ENCODE results near the gene NR3C2. TPM values are rescaled to one million over a fixed set of nuclear protein-coding genes. Genes with fewer than 3 reads are reported as not detected.

NR3C2 gene
- total RNA-seq, 1 experiment from 2014 or later: 2.7 TPM

- DNase-seq (ENCODE audit: low read depth, low spot score): no peak
- H3K27me3 ChIP-seq (ENCODE audit: insufficient read depth, low read length): no peaks in the 10 kb centered on the region
- H3K27ac ChIP-seq (ENCODE audit: low read depth, low read length): no peak overlapping the region
- CTCF ChIA-PET: no interaction called here
- no peak overlapping the region for H3K4me2 ChIP-seq (ENCODE audit: low read length)
- H3K4me1 ChIP-seq (ENCODE audit: control insufficient read depth in 1 of 2, insufficient read depth in 2 of 2, low read length in 2 of 2): no peaks in the 10 kb centered on the region
- ATAC-seq: no peak
- H4K20me1 ChIP-seq (ENCODE audit: insufficient read depth): no peaks in the 10 kb centered on the region
- 0 out of 2 replicates have a peak, but pooled peaks cover 5% of the 10 kb centered on the region for H3K9me2 ChIP-seq (ENCODE audit: insufficient read depth)
- BruUV-seq (replicated peaks): no TSS peak
- intact Hi-C loops (cut with micrococcal nuclease): no loop called here
- H3K79me2 ChIP-seq (ENCODE audit: insufficient read depth, low read length): no peaks in the 10 kb centered on the region
- no peak overlapping the region for H2AFZ ChIP-seq (ENCODE audit: low read depth, low read length, poor library complexity, severe bottlenecking)
- H3K9me3 ChIP-seq (ENCODE audit: control insufficient read depth in 1 of 2, insufficient read depth in 1 of 2, low read depth in 1 of 2, low read length in 2 of 2): no peaks in the 10 kb centered on the region
- RAD21 ChIA-PET (ENCODE audit: low non-redundant PET in 1 of 2, low total read pairs in 2 of 2, uncharacterized antibody in 2 of 2, unreplicated experiment in 2 of 2): no interaction called here
- no peak overlapping the region for H3K9ac ChIP-seq (ENCODE audit: low read length)
- TF ChIP-seq CTCF (IDR thresholded peaks at IDR 0.05 in 2 of 3, conservative IDR thresholded peaks at IDR 0.05 in 1 of 3; ENCODE audit: borderline replicate concordance in 1 of 3, insufficient read depth in 1 of 3, low read depth in 2 of 3, low read length in 2 of 3): peak in 1 of 3 experiments; percentile 11; a peak in 1 of 6 replicates
- TF ChIP-seq RAD21 (IDR thresholded peaks at IDR 0.05; ENCODE audit: low read depth): peak; percentile 18; the same call in 1 of the 2 replicates
- no peak for TF ChIP-seq CEBPB (IDR thresholded peaks at IDR 0.05; ENCODE audit: low read depth)
- H3K4me3 ChIP-seq (replicated peaks in 1 of 2; ENCODE audit: low read depth in 1 of 2, low read length in 2 of 2): no peak overlapping the region
- H3K36me3 ChIP-seq (ENCODE audit: control insufficient read depth in 1 of 2, insufficient read depth in 2 of 2, low read length in 2 of 2): no peaks in the 10 kb centered on the region
- POLR2A ChIA-PET: no interaction called here
Measured at GRCh38 chr4:148426643-148427042, 15.6 kb downstream of the NR3C2 start.

- Histone ChIP-seq H2AFZ (ENCODE audit: low read depth, low read length, poor library complexity, severe bottlenecking) (no peak overlapping the region), H3K4me2 (ENCODE audit: low read length) (no peak overlapping the region), H4K20me1 (ENCODE audit: insufficient read depth) (no peaks in the 10 kb centered on the region), H3K27ac (ENCODE audit: low read depth, low read length) (no peak overlapping the region), H3K4me1 (ENCODE audit: control insufficient read depth in 1 of 2, insufficient read depth in 2 of 2, low read length in 2 of 2) (no peaks in the 10 kb centered on the region), H3K9me2 (ENCODE audit: insufficient read depth) (0 out of 2 replicates have a peak, but pooled peaks cover 11% of the 10 kb centered on the region), H3K27me3 (ENCODE audit: insufficient read depth, low read length) (no peaks in the 10 kb centered on the region), H3K79me2 (ENCODE audit: insufficient read depth, low read length) (no peaks in the 10 kb centered on the region), H3K36me3 (ENCODE audit: control insufficient read depth in 1 of 2, insufficient read depth in 2 of 2, low read length in 2 of 2) (no peaks in the 10 kb centered on the region), H3K4me3 (replicated peaks in 1 of 2; ENCODE audit: low read depth in 1 of 2, low read length in 2 of 2) (no peak overlapping the region), H3K9me3 (ENCODE audit: control insufficient read depth in 1 of 2, insufficient read depth in 1 of 2, low read depth in 1 of 2, low read length in 2 of 2) (no peaks in the 10 kb centered on the region), H3K9ac (ENCODE audit: low read length) (no peak overlapping the region)
- ChIA-PET RAD21 (ENCODE audit: low non-redundant PET in 1 of 2, low total read pairs in 2 of 2, uncharacterized antibody in 2 of 2, unreplicated experiment in 2 of 2) (no interaction called here), POLR2A (no interaction called here), CTCF (no interaction called here)
- ATAC-seq (no peak), DNase-seq (ENCODE audit: low read depth, low spot score) (no peak)
- intact Hi-C loops (cut with micrococcal nuclease): no loop called here
- TF ChIP-seq POLR2A (IDR thresholded peaks at IDR 0.05; ENCODE audit: borderline replicate concordance, extremely low read depth, insufficient read depth, insufficient read length) (no peak), CBX3 (IDR thresholded peaks at IDR 0.05; ENCODE audit: low read depth) (no peak), RAD21 (IDR thresholded peaks at IDR 0.05; ENCODE audit: low read depth) (peak; percentile 6; the same call in 1 of the 2 replicates), CTCF (IDR thresholded peaks at IDR 0.05 in 2 of 3, conservative IDR thresholded peaks at IDR 0.05 in 1 of 3; ENCODE audit: borderline replicate concordance in 1 of 3, insufficient read depth in 1 of 3, low read depth in 2 of 3, low read length in 2 of 3) (0 out of 6 replicates have a peak, but pooled peaks of 2 of the 3 experiments have one; percentile 3 to 19), ATF3 (IDR thresholded peaks at IDR 0.05) (no peak), SRF (IDR thresholded peaks at IDR 0.05; ENCODE audit: low read depth) (no peak), CEBPB (IDR thresholded peaks at IDR 0.05; ENCODE audit: low read depth) (no peak)
- no TSS peak for BruUV-seq (replicated peaks)
Measured at GRCh38 chr4:148425327-148426110, 16.7 kb downstream of the NR3C2 start.
